Subcutaneous adipose tissue (tissue), 4 donors: ENCODE measurements around the gene SLC47A2. TPM values are rescaled to one million over a fixed set of nuclear protein-coding genes. Genes with fewer than 3 reads are reported as not detected.

Source experiments
- CTCF ChIP-seq: fragments of 450-650 bp; IDR thresholded peaks from one replicate; pipeline ENCODE4 v1.5.1; 2016; ENCODE audit warnings: low read depth, mild to moderate bottlenecking, control low read depth, antibody characterized with exemption, moderate library complexity
- total RNA-seq, 4 donors: library from RNA; depleted of rRNA; stranded (reverse); fragments of >200 nt; gene quantifications; one replicate each; pipeline ENCODE4 v1.1.0, GENCODE V29; 2016

SLC47A2 gene
- total RNA-seq, 4 donors from 2014 or later: not detected

DNA sequence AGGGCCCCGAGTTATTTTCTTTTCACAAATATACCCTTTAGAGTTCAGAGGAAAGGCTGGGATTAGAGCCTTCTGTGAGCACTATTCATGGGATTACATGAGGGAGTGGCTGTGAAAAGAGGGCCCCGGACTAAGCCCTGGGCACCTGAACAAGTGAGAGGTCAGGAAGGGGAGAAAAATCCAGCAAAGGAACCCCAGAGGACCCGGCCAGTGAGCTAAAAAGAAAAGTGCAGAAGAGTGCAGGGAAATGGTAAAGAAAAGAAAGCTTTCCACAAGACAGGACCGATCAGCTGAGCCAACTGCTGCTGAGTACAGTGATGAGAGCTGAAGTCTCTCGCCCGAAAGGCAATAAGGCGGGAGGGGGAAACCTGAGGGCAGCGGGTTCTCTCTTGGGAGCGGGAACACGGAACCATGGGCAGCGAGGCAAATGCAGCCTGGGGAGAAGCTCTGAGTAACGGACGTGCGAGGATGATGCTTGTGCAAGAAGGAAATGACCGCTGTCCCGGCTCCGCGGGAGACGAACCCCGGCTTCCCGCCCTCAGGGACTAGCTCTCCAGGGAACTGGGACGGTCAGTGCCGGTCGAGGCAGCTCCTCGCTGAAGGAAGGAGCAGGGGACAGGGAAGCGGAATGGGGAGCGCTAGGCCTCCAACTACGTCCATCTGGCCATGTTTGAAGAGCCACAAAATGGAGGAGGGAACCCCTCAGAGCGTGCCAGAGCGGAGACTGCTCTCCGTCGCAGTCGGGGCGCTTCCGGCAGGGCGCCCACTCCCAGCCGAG, 68.5 kb downstream of the SLC47A2 start:
- no peak for TF ChIP-seq CTCF

- TF ChIP-seq CTCF: no peak
These were observed 69.3 kb downstream of the SLC47A2 start for GRCh38 chr17:19646788-19647696.

GRCh38 chr17:19645734-19646201, 70.6 kb downstream of the SLC47A2 start:
- TF ChIP-seq CTCF: no peak

GRCh38 chr17:19644493-19645210, 71.7 kb downstream of the SLC47A2 start:
- no peak for TF ChIP-seq CTCF

- no peak for TF ChIP-seq CTCF
These were observed 74.0 kb downstream of the SLC47A2 start for GRCh38 chr17:19642373-19642893.

- no peak for TF ChIP-seq CTCF
These were observed 74.6 kb downstream of the SLC47A2 start for GRCh38 chr17:19641687-19642372.
